Activated T-helper 1 cell treated with Interleukin-2 at 50 U/mL for 16 hours (primary cell): ENCODE measurements around the gene KIF18B.
A peak's percentile ranks its signal among the peaks of the same experiment; 100 is the strongest.

Experiments
- DNase-seq: peaks from one replicate; pipeline ENCODE4 v3.0.0-alpha.2; 2020; ENCODE audit warnings: low read depth

Gene KIF18B

GRCh38 chr17:44905006-44906000 lies 42.3 kb downstream of the KIF18B start:
- DNase-seq = no peak

- no peak for DNase-seq
Observed at GRCh38 chr17:44904001-44904984, 43.3 kb downstream of the KIF18B start.

- no peak for DNase-seq
Observed at GRCh38 chr17:44903012-44903685, 44.4 kb downstream of the KIF18B start.

GRCh38 chr17:44902135-44902760 lies 45.3 kb downstream of the KIF18B start:
- DNase-seq = no peak

GRCh38 chr17:44901411-44901921 lies 46.1 kb downstream of the KIF18B start:
- no peak for DNase-seq

GRCh38 chr17:44900894-44901293 lies 46.7 kb downstream of the KIF18B start:
- DNase-seq = no peak

- peak; percentile 86 for DNase-seq
Observed at GRCh38 chr17:44899074-44899782, 48.3 kb downstream of the KIF18B start, which contains the start of gene EFTUD2. Gene EFTUD2, minus strand, starts transcription at chr17:44899445. Its CDS starts 4,924 bp downstream, at chr17:44894521.

- DNase-seq = no peak
Observed at GRCh38 chr17:44898768-44899073, 48.9 kb downstream of the KIF18B start.

GRCh38 chr17:44894642-44895041 lies 52.9 kb downstream of the KIF18B start:
- DNase-seq = no peak

- DNase-seq = no peak
Observed at GRCh38 chr17:44892250-44892649, 55.3 kb downstream of the KIF18B start.

- no peak for DNase-seq
Observed at GRCh38 chr17:44889003-44889402, 58.6 kb downstream of the KIF18B start.

- DNase-seq = no peak
Observed at GRCh38 chr17:44887971-44888954, 59.3 kb downstream of the KIF18B start.

- no peak for DNase-seq
Observed at GRCh38 chr17:44887016-44887415, 60.6 kb downstream of the KIF18B start.

- DNase-seq = no peak
Observed at GRCh38 chr17:44884941-44885340, 62.6 kb downstream of the KIF18B start.

- DNase-seq = no peak
Observed at GRCh38 chr17:44881145-44881544, 66.4 kb downstream of the KIF18B start.

- no peak for DNase-seq
Observed at GRCh38 chr17:44880062-44880461, 67.5 kb downstream of the KIF18B start.

GRCh38 chr17:44879376-44879775 lies 68.2 kb downstream of the KIF18B start:
- no peak for DNase-seq

GRCh38 chr17:44878627-44879221 lies 68.8 kb downstream of the KIF18B start:
- no peak for DNase-seq

GRCh38 chr17:44877121-44877520 lies 70.5 kb downstream of the KIF18B start:
- DNase-seq = no peak
